ENCODE results near the gene PLCZ1.

- TF ChIP-seq YY1 (IDR thresholded peaks at IDR 0.05; ENCODE audit: insufficient read depth, insufficient read length) (no peak), ZNF274 (IDR thresholded peaks at IDR 0.05; ENCODE audit: low read depth, low read length) (no peak), SUZ12 (IDR thresholded peaks at IDR 0.05; ENCODE audit: extremely low read depth, insufficient read depth, insufficient read length) (no peak)
Observed at GRCh38 chr12:18753481-18754123, 15.8 kb upstream of the PLCZ1 start.

Measured in NT2/D1 (cell line).